ENCODE measurements around the gene TFAP2E.

GRCh38 chr1:35569936-35570335, 3.2 kb upstream of the TFAP2E start:
- TF ChIP-seq, protein P1, sequence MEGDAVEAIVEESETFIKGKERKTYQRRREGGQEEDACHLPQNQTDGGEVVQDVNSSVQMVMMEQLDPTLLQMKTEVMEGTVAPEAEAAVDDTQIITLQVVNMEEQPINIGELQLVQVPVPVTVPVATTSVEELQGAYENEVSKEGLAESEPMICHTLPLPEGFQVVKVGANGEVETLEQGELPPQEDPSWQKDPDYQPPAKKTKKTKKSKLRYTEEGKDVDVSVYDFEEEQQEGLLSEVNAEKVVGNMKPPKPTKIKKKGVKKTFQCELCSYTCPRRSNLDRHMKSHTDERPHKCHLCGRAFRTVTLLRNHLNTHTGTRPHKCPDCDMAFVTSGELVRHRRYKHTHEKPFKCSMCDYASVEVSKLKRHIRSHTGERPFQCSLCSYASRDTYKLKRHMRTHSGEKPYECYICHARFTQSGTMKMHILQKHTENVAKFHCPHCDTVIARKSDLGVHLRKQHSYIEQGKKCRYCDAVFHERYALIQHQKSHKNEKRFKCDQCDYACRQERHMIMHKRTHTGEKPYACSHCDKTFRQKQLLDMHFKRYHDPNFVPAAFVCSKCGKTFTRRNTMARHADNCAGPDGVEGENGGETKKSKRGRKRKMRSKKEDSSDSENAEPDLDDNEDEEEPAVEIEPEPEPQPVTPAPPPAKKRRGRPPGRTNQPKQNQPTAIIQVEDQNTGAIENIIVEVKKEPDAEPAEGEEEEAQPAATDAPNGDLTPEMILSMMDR (IDR thresholded peaks at IDR 0.05) = no peak
- no peak for TF ChIP-seq POLR2A (IDR thresholded peaks at IDR 0.05)

Measured in body of pancreas (tissue), 4 donors.